ENCODE data around the gene FCGR3B.
"Not testable (repeated sequence)": the region's sequence is repeated elsewhere in the genome, so short reads cannot be mapped to it uniquely, and the experiment has no call there.

GRCh38 chr1:161606541-161607336 lies 24.2 kb downstream of the FCGR3B start:
- not testable (repeated sequence) for TF ChIP-seq CTCF, EP300, POLR2A (IDR thresholded peaks at IDR 0.05)

All from stomach (tissue), 4 donors.